Endothelial cell of umbilical vein (primary cell): ENCODE results near the gene PTGER2. TPM values are rescaled to one million over a fixed set of nuclear protein-coding genes. Genes with fewer than 3 reads are reported as not detected.

Source experiments
- BruUV-seq: library from RNA; stranded (reverse); fragments of 400-500 nt; replicated peaks from 2 replicates; lab custom pipeline; 2021; lab: Mats Ljungman, UMichigan
- CTCF ChIA-PET: fragments of 300-600, 350-600 bp; sonication (Branson Sonifier 250); formaldehyde crosslinking; loops from one replicate; lab custom pipeline; 2021; ENCODE audit warnings: antibody characterized with exemption, inconsistent platforms; lab: Charles Lee
- POLR2A ChIA-PET: fragments of 300-600, 350-600 bp; sonication (Branson Sonifier 250); formaldehyde crosslinking; loops from one replicate; lab custom pipeline; 2021; ENCODE audit warnings: antibody characterized with exemption, inconsistent platforms; lab: Charles Lee
- DNase-seq: peaks from one replicate; pipeline ENCODE4 v3.0.0-alpha.2; 2011; ENCODE audit warnings: low read depth, low spot score
- FAIRE-seq: peaks from 2 replicates; lab custom pipeline; 2011; peaks lifted over from hg19 to GRCh38; lab: Jason Lieb, UNC
- H2AFZ ChIP-seq: 2 replicates; pipeline ENCODE4 v1.6.0; 2012; ENCODE audit warnings: low read depth, low read length, control low read depth, inconsistent platforms
- H3K27ac ChIP-seq: 2 replicates; pipeline ENCODE4 v1.5.1; 2011; ENCODE audit warnings: low read depth, mild to moderate bottlenecking, control low read depth, low read length, moderate library complexity; ENCODE audit not compliant: insufficient read depth
- H3K27me3 ChIP-seq, 2 experiments: 2 replicates each; pipeline versions ENCODE4 v1.6.0 to v1.6.1; 2011; ENCODE audit warnings: low read length in 2 of 2, mixed read lengths in 1 of 2; ENCODE audit not compliant: control insufficient read depth in 2 of 2, insufficient read depth in 2 of 2
- H3K36me3 ChIP-seq, 2 experiments: 2 replicates in 1 of 2; 3 replicates in 1 of 2; pipeline ENCODE4 v1.5.1; 2011; ENCODE audit warnings: low read length in 2 of 2, mild to moderate bottlenecking in 1 of 2, moderate library complexity in 1 of 2; ENCODE audit not compliant: control insufficient read depth in 2 of 2, insufficient read depth in 2 of 2; ENCODE audit errors: extremely low read depth in 1 of 2
- H3K4me1 ChIP-seq: 3 replicates; pipeline ENCODE4 v1.5.1; 2011; ENCODE audit warnings: mild to moderate bottlenecking, low read length; ENCODE audit not compliant: control insufficient read depth, insufficient read depth; ENCODE audit errors: extremely low read depth
- H3K4me2 ChIP-seq: 2 replicates; pipeline ENCODE4 v1.6.1; 2011; ENCODE audit warnings: low read length, control low read depth, mixed read lengths; ENCODE audit not compliant: insufficient read depth
- H3K4me3 ChIP-seq, 3 experiments: fragments of 200-600 bp in 1 of 3; sonication (generic), shearing (Covaris generic) in 1 of 3; replicated peaks in 1 of 3; 2 replicates each; pipeline ENCODE4 v1.5.1; 2011 to 2016; ENCODE audit warnings: control low read depth in 3 of 3, low read length in 3 of 3, mild to moderate bottlenecking in 2 of 3, inconsistent platforms in 1 of 3, low read depth in 1 of 3, moderate library complexity in 1 of 3; ENCODE audit not compliant: insufficient read depth in 1 of 3
- H3K79me2 ChIP-seq: 2 replicates; pipeline ENCODE4 v1.6.0; 2012; ENCODE audit warnings: low read length, inconsistent platforms; ENCODE audit not compliant: control insufficient read depth, insufficient read depth
- H3K9ac ChIP-seq: replicated peaks from 2 replicates; pipeline ENCODE3; 2011; ENCODE audit warnings: low read length, control low read depth; ENCODE audit not compliant: insufficient read depth; ENCODE audit errors: extremely low read depth
- H3K9me1 ChIP-seq: replicated peaks from 3 replicates; pipeline ENCODE4 v1.6.0; 2011; ENCODE audit warnings: mild to moderate bottlenecking, low read length; ENCODE audit not compliant: control insufficient read depth, insufficient read depth; ENCODE audit errors: extremely low read depth
- H3K9me3 ChIP-seq: replicated peaks from 2 replicates; pipeline ENCODE4 v1.5.1; 2012; ENCODE audit warnings: low read length, inconsistent platforms; ENCODE audit not compliant: control insufficient read depth, insufficient read depth
- H4K20me1 ChIP-seq: replicated peaks from 2 replicates; pipeline ENCODE3; 2011; ENCODE audit warnings: mild to moderate bottlenecking, low read length; ENCODE audit not compliant: control insufficient read depth, insufficient read depth; ENCODE audit errors: extremely low read depth
- CTCF ChIP-seq, 2 donors: IDR thresholded peaks; 1 replicate in 1 of 2; 2 replicates in 1 of 2; pipeline ENCODE4 v1.5.1; 2011; ENCODE audit warnings: low read length in 2 of 2, mild to moderate bottlenecking in 2 of 2, moderate library complexity in 2 of 2, control low read depth in 1 of 2, inconsistent platforms in 1 of 2, low read depth in 1 of 2; ENCODE audit not compliant: insufficient read depth in 1 of 2; ENCODE audit errors: extremely low read depth in 1 of 2
- EZH2 ChIP-seq: IDR thresholded peaks from 2 replicates; pipeline ENCODE4 v1.6.1; 2012; ENCODE audit warnings: borderline replicate concordance, low read depth, mild to moderate bottlenecking, moderate library complexity, low read length, inconsistent platforms; ENCODE audit not compliant: severe bottlenecking
- FOS ChIP-seq: IDR thresholded peaks from 2 replicates; pipeline ENCODE4 v1.6.1; 2011; ENCODE audit warnings: mild to moderate bottlenecking, low read length, moderate library complexity, borderline replicate concordance; ENCODE audit not compliant: insufficient read depth
- GATA2 ChIP-seq: IDR thresholded peaks from 2 replicates; pipeline ENCODE4 v1.7.0; 2011; ENCODE audit warnings: low read depth, mild to moderate bottlenecking, moderate library complexity, mixed read lengths, low read length; ENCODE audit not compliant: insufficient read length, insufficient read depth
- JUN ChIP-seq: IDR thresholded peaks from 2 replicates; pipeline ENCODE4 v1.6.1; 2011; ENCODE audit warnings: borderline replicate concordance, low read depth; ENCODE audit not compliant: insufficient read length, insufficient read depth
- MAX ChIP-seq: IDR thresholded peaks from 2 replicates; pipeline ENCODE4 v1.6.1; 2011; ENCODE audit not compliant: insufficient read depth, insufficient read length
- MYC ChIP-seq: IDR thresholded peaks from one replicate; pipeline ENCODE4 v1.6.1; 2011; ENCODE audit warnings: mild to moderate bottlenecking, low read depth, low read length
- POLR2A ChIP-seq: IDR thresholded peaks from 2 replicates; pipeline ENCODE4 v1.6.1; 2012; ENCODE audit warnings: low read depth, mild to moderate bottlenecking, control low read depth, low read length
- POLR2AphosphoS5 ChIP-seq: IDR thresholded peaks from 2 replicates; pipeline ENCODE4 v1.6.1; 2012; ENCODE audit warnings: low read depth, mild to moderate bottlenecking, control low read depth, low read length, moderate library complexity; ENCODE audit not compliant: insufficient read depth
- dilution Hi-C: fragments of 300-500 bp; cut with MboI; formaldehyde crosslinking; loops from one replicate; pipeline ENCODE4 v1.15.0; 2019; ENCODE audit warnings: low sequenced_read_pairs; ENCODE audit not compliant: extremely low pct_ligation_motif_present
- intact Hi-C: fragments of 100-400 bp; cut with micrococcal nuclease; formaldehyde crosslinking; loops from one replicate; pipeline ENCODE4 v1.10.0; 2022
- polyA plus RNA-seq, 4 experiments: library from polyadenylated mRNA; depleted of rRNA in 3 of 4; stranded (reverse) in 3 of 4; unstranded in 1 of 4; fragments of >200 nt; gene quantifications; 2 replicates each; pipeline versions ENCODE4 v1.2.1 to v1.2.3, GENCODE V29; 2011 to 2012; ENCODE audit warnings: missing spikeins in 1 of 4
- total RNA-seq: library from RNA; stranded (reverse); gene quantifications from 2 replicates; pipeline ENCODE4 v1.2.3, GENCODE V29; 2021

Gene PTGER2
- total and polyA plus RNA-seq, 2 donors (not counting 3 experiments of a cell fraction or from before 2014, with no cell fraction given): not detected

GRCh38 chr14:52305014-52305413 is 9.1 kb upstream of the PTGER2 start:
- POLR2A ChIA-PET: no interaction called here
- intact Hi-C loops (no loop called here), dilution Hi-C loops (no loop called here)
- Histone ChIP-seq H3K27ac (no peak overlapping the region), H3K27me3 (peaks cover 12 to 28% of the 10 kb centered on the region in 2 experiments), H3K36me3 (no peaks in the 10 kb centered on the region), H3K9ac (no peak overlapping the region), H2AFZ (no peak overlapping the region), H3K9me3 (no peaks in the 10 kb centered on the region), H3K4me3 (no peak overlapping the region), H3K4me1 (no peaks in the 10 kb centered on the region), H3K4me2 (no peak overlapping the region), H4K20me1 (no peaks in the 10 kb centered on the region), H3K9me1 (no peaks in the 10 kb centered on the region), H3K79me2 (no peaks in the 10 kb centered on the region)
- CTCF ChIA-PET: interaction anchor here (0.9 kb wide), 1 partner anchor 749 kb away, joined by 3 read pairs; no protein-coding TSS in a partner anchor
- DNase-seq: no peak
- FAIRE-seq: no peak
- BruUV-seq: no TSS peak
- TF ChIP-seq GATA2 (no peak), EZH2 (no peak), POLR2A (no peak), POLR2AphosphoS5 (no peak), FOS (no peak), CTCF (IDR thresholded peaks at IDR 0.05; ENCODE audit: extremely low read depth in 1 of 2, insufficient read depth in 1 of 2, low read depth in 1 of 2, low read length in 2 of 2) (no peak), MAX (no peak), JUN (no peak), MYC (no peak)
